Kidney glomerular epithelial cell (primary cell): ENCODE results near the gene CFL1.
A peak's percentile ranks its signal among the peaks of the same experiment; 100 is the strongest.

Experiments used
- DNase-seq: peaks from one replicate; lab custom pipeline; 2025; lab: John Stamatoyannopoulos, UW

Gene CFL1

GRCh38 chr11:65869643-65870306, 11.8 kb upstream of the CFL1 start:
- DNase-seq = no peak

GRCh38 chr11:65868907-65869306, 10.9 kb upstream of the CFL1 start:
- DNase-seq = no peak

GRCh38 chr11:65868076-65868667, 10.2 kb upstream of the CFL1 start:
- no peak for DNase-seq

- DNase-seq = no peak
Measured at GRCh38 chr11:65867284-65868071, 9.5 kb upstream of the CFL1 start.

DNA sequence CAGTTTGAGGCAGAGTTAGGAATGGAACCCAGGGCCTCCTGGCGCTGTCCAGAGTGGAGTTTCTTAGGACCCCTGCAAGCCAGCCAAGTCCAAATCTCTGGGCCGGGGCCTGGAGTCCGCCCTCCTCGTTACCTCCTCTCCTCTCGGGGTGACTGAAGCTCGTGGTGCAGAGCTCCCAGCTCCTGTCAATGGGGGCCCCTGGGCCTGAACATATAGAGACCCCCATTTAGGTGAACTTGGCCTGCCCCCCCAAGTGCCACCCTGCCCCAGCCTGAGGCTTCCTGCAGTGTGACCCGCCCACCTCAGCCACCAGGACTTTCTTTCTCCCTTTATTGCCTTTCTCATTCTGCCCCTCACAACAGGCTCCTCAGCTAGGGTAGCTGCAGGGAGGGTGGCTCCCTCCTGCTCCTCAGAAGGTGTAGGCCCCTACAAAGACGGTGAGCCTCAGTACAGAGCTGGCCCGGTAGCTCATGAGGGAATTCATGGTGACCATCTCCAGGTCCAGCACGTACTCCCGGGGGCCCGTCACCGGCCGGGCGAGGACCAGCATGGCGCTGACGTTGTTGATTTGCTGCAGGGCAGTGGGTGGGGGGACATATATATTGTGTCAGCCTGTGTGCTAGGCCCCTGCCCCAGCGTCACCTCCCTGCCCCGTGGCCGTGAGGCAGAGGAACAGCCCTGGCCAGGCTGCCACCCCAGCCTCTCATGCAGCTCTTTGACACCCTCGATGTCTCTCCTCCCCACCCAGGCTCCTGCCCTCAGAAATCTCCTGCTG, 8.7 kb upstream of the CFL1 start:
- no peak for DNase-seq

DNA sequence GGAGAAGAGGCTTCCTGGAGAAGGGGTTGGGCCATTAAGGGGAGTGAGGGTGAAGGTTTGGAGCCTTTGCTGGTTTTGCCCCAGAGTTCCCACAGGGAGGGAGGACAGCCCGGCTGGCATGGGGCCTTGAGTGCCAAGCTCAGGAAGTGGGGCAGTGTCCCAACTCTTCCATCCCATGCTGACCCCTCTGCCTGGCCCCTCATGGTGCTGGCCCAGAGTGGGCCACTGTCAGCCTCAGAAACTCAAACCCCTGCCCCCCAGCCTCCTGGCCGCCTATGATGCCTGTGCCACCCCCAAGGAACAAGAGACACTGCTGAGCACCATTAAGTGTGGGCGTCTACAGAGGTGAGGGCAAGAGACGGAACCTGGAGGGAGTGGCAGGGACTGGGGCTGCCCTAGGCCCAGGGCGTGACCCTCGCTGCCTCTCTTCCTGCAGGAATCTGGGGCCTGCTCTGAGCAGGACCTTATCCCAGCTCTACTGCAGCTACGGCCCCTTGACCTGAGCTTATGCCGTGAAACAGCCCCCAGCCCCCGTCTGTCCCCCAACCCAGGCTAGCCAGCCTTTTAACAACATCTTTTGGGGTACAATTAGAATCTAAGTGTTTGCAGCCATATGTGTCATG, 7.7 kb upstream of the CFL1 start:
- no peak for DNase-seq

DNA sequence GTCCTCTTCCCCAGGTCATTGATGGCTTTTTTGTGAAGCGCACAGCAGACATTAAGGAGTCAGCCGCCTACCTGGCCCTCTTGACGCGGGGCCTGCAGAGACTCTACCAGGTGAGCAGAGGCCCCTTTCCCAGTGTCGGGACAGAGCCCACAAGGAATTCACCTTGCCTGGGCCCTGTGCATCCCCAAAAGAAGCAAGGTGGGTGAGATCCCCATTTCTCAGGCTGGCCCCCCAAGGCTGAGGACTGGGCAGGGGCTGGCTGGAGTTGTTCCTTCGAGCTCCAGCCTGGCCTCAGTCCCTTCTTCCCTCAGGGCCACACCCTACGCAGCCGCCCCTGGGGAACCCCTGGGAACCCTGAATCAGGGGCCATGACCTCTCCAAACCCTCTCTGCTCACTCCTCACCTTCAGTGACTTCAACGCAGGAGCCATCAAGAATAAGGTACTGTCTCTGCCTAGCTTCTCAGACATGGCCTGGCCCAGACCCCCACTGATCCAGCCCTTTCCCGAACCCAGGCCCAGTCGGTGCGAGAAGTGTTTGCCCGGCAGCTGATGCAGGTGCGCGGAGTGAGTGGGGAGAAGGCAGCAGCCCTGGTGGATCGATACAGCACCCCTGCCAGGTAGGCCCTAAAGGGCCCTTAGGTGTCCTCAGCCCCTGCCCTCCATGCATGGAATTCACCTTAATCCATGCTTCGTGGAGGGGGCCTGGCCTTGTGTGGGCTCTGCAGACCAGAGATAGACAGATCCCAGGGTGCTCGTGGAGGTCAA, 6.9 kb upstream of the CFL1 start:
- DNase-seq = no peak

GRCh38 chr11:65863889-65864705, 6.1 kb upstream of the CFL1 start:
- DNase-seq = no peak

GRCh38 chr11:65862941-65863888, 5.2 kb upstream of the CFL1 start:
- DNase-seq = no peak

DNA sequence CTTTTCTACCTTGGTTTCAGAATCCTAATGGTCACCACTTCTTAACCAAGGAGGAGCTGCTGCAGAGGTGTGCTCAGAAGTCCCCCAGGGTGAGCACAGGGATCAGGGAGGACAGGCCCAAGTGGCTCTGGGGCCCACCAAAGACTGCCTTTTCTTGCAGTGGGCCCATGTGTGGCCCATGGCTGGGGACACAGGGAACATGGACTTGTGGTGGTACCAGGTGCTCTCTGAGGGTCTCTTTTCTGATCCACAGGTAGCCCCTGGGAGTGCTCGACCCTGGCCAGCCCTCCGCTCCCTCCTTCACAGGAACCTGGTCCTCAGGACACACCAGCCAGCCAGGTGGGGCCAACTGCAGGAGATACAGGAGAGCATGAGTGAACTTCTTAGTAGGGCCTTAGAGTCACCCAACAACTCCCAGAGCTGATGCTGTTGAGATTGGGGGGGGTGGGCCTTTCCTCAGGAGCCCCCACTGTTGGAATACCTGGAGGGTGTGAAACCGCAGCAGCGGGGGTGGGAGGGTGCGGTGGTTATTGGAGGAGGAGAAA, 4.3 kb upstream of the CFL1 start:
- DNase-seq = no peak

DNA sequence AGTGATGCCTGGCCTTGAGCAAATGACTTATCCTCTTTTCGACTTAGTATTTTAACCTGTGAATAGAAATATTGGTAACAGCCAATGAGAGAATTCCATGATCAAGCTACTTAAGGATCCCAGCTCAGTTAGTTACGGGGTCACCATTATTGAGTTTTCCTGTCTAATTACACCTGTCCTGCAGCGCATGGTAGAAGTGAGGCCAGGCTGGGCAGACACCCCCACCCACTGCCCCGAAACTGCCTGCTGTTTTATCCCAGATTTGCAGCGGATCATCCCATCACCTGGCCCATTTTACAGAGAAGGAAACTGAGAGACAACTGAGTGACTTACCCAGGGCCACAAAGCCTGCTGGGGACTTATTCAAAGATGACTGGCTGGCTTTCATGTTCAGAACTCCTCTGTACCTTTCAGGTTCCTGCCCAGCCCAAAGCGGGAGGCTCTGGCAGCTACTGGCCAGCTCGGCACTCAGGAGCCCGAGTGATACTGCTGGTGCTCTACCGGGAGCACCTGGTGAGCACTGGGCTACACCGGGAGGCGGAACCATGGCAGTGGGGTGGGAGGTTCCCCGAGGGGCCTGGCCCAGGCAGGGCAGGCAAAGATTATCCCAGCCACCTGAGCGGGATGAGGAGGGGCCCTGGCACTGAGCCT, 3.7 kb upstream of the CFL1 start:
- no peak for DNase-seq

- no peak for DNase-seq
Measured at GRCh38 chr11:65861165-65861505, 3.2 kb upstream of the CFL1 start.

- DNase-seq = peak; percentile 94
Measured at GRCh38 chr11:65860278-65861164, 2.5 kb upstream of the CFL1 start, which contains the start of gene MUS81. Gene MUS81, plus strand, starts transcription at chr11:65860433. Its CDS starts 321 bp downstream, at chr11:65860754.

DNA sequence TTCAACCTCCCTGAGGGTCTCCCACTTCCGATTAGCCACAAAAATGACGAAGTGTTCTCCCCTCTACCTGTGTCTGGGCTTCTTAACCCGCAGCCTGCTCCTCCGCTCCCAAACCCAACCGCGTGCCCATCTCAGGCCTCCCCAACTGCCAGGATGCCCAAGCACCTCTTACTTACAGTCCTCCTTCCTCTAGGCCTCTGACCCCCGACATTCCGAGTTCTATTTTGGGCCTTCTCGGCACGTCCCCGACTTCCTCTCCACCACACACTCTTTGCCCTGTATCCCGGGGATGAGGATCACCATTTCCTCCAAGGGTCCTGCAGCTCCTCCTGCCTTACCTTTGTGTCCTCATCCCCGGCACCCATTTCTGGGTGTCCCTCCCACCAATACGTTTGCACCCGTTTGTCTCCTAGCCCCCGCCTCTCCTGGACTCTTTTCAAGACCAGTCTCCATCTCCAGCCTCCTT, 1.9 kb upstream of the CFL1 start:
- DNase-seq = no peak

- peak; percentile 96 for DNase-seq
Measured at GRCh38 chr11:65859095-65859811, 1.3 kb upstream of the CFL1 start.

GRCh38 chr11:65858681-65859087, 704 bp upstream of the CFL1 start:
- DNase-seq = no peak

DNA sequence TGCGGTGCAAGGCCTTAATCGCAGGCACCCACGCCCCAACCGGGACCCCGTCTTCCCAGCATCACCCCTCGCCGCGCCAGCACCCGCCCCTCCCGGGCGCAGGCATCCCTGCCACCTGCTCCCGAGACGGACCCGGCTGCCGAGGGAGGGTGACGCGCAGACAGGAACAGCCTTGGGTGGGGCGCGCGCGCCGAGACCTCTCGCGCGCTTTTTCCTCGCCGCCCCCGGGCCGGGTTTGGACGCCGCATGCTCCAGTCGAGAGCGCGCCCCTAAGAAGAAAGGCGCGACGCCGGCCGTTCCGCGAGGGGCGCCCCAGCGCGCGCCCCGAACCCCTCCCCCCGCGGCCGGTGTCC, 504 bp downstream of the CFL1 start:
- no peak for DNase-seq
